ENCODE results near the gene ADO. TPM values are rescaled to one million over a fixed set of nuclear protein-coding genes. Genes with fewer than 3 reads are reported as not detected.

ADO gene
- total RNA-seq, 4 donors from 2014 or later, result 9.6 to 25.4 (median 15.0) TPM

GRCh38 chr10:62764011-62764410, 40.5 kb upstream of the ADO start:
- WGBS, 2 donors (ENCODE audit: low coverage in 1 of 2), result 94 to 97% methylated on average over 4 of the region's 4 CpGs
- Histone ChIP-seq H3K36me3 (no peaks in the 10 kb centered on the region), H3K4me1 (no peaks in the 10 kb centered on the region), H3K9me3 (no peaks in the 10 kb centered on the region), H3K27me3 (no peaks in the 10 kb centered on the region), H3K4me3 (no peak overlapping the region), H3K27ac (no peak overlapping the region)
- DNase-seq, result no peak
- in situ Hi-C loops (cut with MboI; ENCODE audit: low pct_ligation_motif_present in 1 of 4, low pct_unique_long_range_greater_than_20kb in 1 of 4, low sequenced_read_pairs in 3 of 4) (no loop called here), intact Hi-C loops (cut with DNase I; ENCODE audit: low total_unique reads) (no loop called here)
- no peak for TF ChIP-seq EP300 (IDR thresholded peaks at IDR 0.05; ENCODE audit: low read depth)
- TF ChIP-seq POLR2A (IDR thresholded peaks at IDR 0.05), result no peak
- TF ChIP-seq POLR2AphosphoS5 (IDR thresholded peaks at IDR 0.05), result no peak

GRCh38 chr10:62765726-62766125, 38.8 kb upstream of the ADO start:
- WGBS, 2 donors (ENCODE audit: low coverage in 1 of 2), result 60 to 79% methylated on average over 1 to 2 of the region's 2 CpGs
- in situ Hi-C loops (cut with MboI; ENCODE audit: low pct_ligation_motif_present in 1 of 4, low pct_unique_long_range_greater_than_20kb in 1 of 4, low sequenced_read_pairs in 3 of 4), result no loop called here
- DNase-seq, result no peak
- Histone ChIP-seq H3K36me3 (no peaks in the 10 kb centered on the region), H3K9me3 (no peaks in the 10 kb centered on the region), H3K27me3 (no peaks in the 10 kb centered on the region), H3K27ac (no peak overlapping the region), H3K4me3 (no peak overlapping the region), H3K4me1 (no peaks in the 10 kb centered on the region)
- no peak for TF ChIP-seq EP300 (IDR thresholded peaks at IDR 0.05; ENCODE audit: low read depth)
- TF ChIP-seq CTCF (IDR thresholded peaks at IDR 0.05), result no peak
- no peak for TF ChIP-seq POLR2AphosphoS5 (IDR thresholded peaks at IDR 0.05)
- TF ChIP-seq POLR2A (IDR thresholded peaks at IDR 0.05), result no peak
- intact Hi-C loops (cut with DNase I; ENCODE audit: low total_unique reads), result no loop called here

GRCh38 chr10:62766386-62766785, 38.1 kb upstream of the ADO start:
- no peak for DNase-seq
- H3K27ac ChIP-seq, result no peak overlapping the region
- in situ Hi-C loops (cut with MboI; ENCODE audit: low pct_ligation_motif_present in 1 of 4, low pct_unique_long_range_greater_than_20kb in 1 of 4, low sequenced_read_pairs in 3 of 4), result no loop called here

GRCh38 chr10:62769574-62770242, 34.8 kb upstream of the ADO start:
- 95 to 100% methylated on average over 1 of the region's 1 CpG for WGBS, 2 donors (ENCODE audit: low coverage in 1 of 2)
- intact Hi-C loops (cut with DNase I; ENCODE audit: low total_unique reads) (no loop called here), in situ Hi-C loops (cut with MboI; ENCODE audit: low pct_ligation_motif_present in 1 of 4, low pct_unique_long_range_greater_than_20kb in 1 of 4, low sequenced_read_pairs in 3 of 4) (no loop called here)
- Histone ChIP-seq H3K27ac (no peak overlapping the region), H3K36me3 (no peaks in the 10 kb centered on the region), H3K9me3 (no peaks in the 10 kb centered on the region), H3K4me1 (no peaks in the 10 kb centered on the region), H3K4me3 (no peak overlapping the region), H3K27me3 (no peaks in the 10 kb centered on the region)
- no peak for DNase-seq
- TF ChIP-seq EP300 (IDR thresholded peaks at IDR 0.05; ENCODE audit: low read depth) (no peak), CTCF (IDR thresholded peaks at IDR 0.05) (no peak), POLR2A (IDR thresholded peaks at IDR 0.05) (no peak), POLR2AphosphoS5 (IDR thresholded peaks at IDR 0.05) (no peak)

More at GRCh38 chr10:62766386-62766785, 38.1 kb upstream of the ADO start:
- H3K36me3 ChIP-seq, result no peaks in the 10 kb centered on the region
- no peaks in the 10 kb centered on the region for H3K4me1 ChIP-seq
- H3K27me3 ChIP-seq, result no peaks in the 10 kb centered on the region
- TF ChIP-seq POLR2A (IDR thresholded peaks at IDR 0.05) (no peak), POLR2AphosphoS5 (IDR thresholded peaks at IDR 0.05) (no peak), CTCF (IDR thresholded peaks at IDR 0.05) (no peak), EP300 (IDR thresholded peaks at IDR 0.05; ENCODE audit: low read depth) (no peak)
- H3K9me3 ChIP-seq, result no peaks in the 10 kb centered on the region
- 35 to 66% methylated on average over 2 to 3 of the region's 3 CpGs for WGBS, 2 donors (ENCODE audit: low coverage in 1 of 2)
- intact Hi-C loops (cut with DNase I; ENCODE audit: low total_unique reads), result no loop called here
- no peak overlapping the region for H3K4me3 ChIP-seq

Data from transverse colon (tissue), 4 donors.